Measurements from ENCODE around the gene STPG1. TPM values are rescaled to one million over a fixed set of nuclear protein-coding genes. Genes with fewer than 3 reads are reported as not detected.
A peak's percentile ranks its signal among the peaks of the same experiment; 100 is the strongest.

STPG1 gene
- total and polyA plus RNA-seq, 9 of the 15 experiments (the other 6 are each of a cell fraction or from before 2014, with no cell fraction given): 5.0 to 11.9 (median 8.3) TPM

DNA sequence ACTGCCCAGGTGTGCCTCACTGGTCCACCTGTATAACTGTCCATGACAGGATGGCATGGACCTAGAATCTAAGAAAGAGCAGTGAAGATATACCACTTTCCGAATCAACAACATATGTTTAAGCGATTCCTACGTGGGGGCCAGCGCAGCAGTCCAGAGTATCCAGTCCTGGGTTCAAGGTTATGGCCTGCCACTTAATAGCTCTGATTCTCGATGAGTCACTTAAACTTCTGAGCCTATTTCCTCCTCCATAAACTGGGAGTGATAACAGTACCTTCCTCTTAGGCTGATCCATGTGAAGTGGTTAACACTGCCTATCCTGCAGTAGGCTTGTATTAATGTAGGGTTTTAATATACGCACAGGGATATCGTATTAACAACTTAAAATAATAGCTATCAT is 2.8 kb downstream of the STPG1 start:
- BruUV-seq (replicated peaks): no TSS peak
- H3K4me2 ChIP-seq (ENCODE audit: insufficient read depth, low read length): no peak overlapping the region
- H3K9me3 ChIP-seq (replicated peaks; ENCODE audit: control insufficient read depth, insufficient read depth, low read depth, low read length): no peaks in the 10 kb centered on the region
- H3K9me1 ChIP-seq (ENCODE audit: control insufficient read depth, insufficient read depth, low read length): no peaks in the 10 kb centered on the region
- no peak overlapping the region for H3K9ac ChIP-seq (ENCODE audit: insufficient read depth in 1 of 2, low read depth in 2 of 2, low read length in 2 of 2)
- no peaks in the 10 kb centered on the region for H3K36me3 ChIP-seq (ENCODE audit: control insufficient read depth, insufficient read depth, low read length)
- CTCF ChIA-PET (ENCODE audit: low intra/inter-chr PET ratio): no interaction called here
- H3K27me3 ChIP-seq (ENCODE audit: control insufficient read depth in 2 of 2, insufficient read depth in 2 of 2, low read length in 2 of 2): no peaks in the 10 kb centered on the region
- no peak overlapping the region for H3K4me3 ChIP-seq
- intact Hi-C loops (cut with micrococcal nuclease) (no loop called here), in situ Hi-C loops (cut with MboI) (no loop called here)
- H3K79me2 ChIP-seq (ENCODE audit: control insufficient read depth, insufficient read depth, low read length): peaks cover 9% of the 10 kb centered on the region
- DNase-seq (ENCODE audit: extremely low read depth in 1 of 4, low spot score in 3 of 4) (peak in 1 of 4 experiments; percentile 28), FAIRE-seq (peak; percentile 6), ATAC-seq (no peak)
- H4K20me1 ChIP-seq (replicated peaks; ENCODE audit: control insufficient read depth, insufficient read depth, low read length): no peaks in the 10 kb centered on the region
- POLR2A ChIA-PET: interaction anchor here (0.6 to 1.6 kb wide), 2 partner anchors 12 to 162 kb away, joined by 3 to 5 read pairs; no protein-coding TSS in a partner anchor
- H2AFZ ChIP-seq (ENCODE audit: low read depth, low read length): no peak overlapping the region
- 78% methylated on average over 7 of the region's 7 CpGs for WGBS (ENCODE audit: insufficient coverage, low coverage, missing lambda C conversion rate)
- no peak overlapping the region for H3K27ac ChIP-seq (ENCODE audit: extremely low read depth, low read depth, low read length)
- peaks cover 21 to 23% of the 10 kb centered on the region in 2 experiments for H3K4me1 ChIP-seq (replicated peaks in 1 of 2; ENCODE audit: control insufficient read depth in 2 of 2, insufficient read depth in 2 of 2, low read length in 2 of 2)
- TF ChIP-seq, protein P1, sequence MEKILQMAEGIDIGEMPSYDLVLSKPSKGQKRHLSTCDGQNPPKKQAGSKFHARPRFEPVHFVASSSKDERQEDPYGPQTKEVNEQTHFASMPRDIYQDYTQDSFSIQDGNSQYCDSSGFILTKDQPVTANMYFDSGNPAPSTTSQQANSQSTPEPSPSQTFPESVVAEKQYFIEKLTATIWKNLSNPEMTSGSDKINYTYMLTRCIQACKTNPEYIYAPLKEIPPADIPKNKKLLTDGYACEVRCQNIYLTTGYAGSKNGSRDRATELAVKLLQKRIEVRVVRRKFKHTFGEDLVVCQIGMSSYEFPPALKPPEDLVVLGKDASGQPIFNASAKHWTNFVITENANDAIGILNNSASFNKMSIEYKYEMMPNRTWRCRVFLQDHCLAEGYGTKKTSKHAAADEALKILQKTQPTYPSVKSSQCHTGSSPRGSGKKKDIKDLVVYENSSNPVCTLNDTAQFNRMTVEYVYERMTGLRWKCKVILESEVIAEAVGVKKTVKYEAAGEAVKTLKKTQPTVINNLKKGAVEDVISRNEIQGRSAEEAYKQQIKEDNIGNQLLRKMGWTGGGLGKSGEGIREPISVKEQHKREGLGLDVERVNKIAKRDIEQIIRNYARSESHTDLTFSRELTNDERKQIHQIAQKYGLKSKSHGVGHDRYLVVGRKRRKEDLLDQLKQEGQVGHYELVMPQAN (IDR thresholded peaks at IDR 0.05; ENCODE audit: borderline replicate concordance): no peak
- no peak for TF ChIP-seq MTA2 (IDR thresholded peaks at IDR 0.05; ENCODE audit: low read depth)
- TF ChIP-seq ZNF134 (CRISPR knock-in tag; conservative IDR thresholded peaks at IDR 0.05): no peak
- no peak for TF ChIP-seq ZBTB17 (CRISPR knock-in tag; IDR thresholded peaks at IDR 0.05)
- TF ChIP-seq, protein P2, sequence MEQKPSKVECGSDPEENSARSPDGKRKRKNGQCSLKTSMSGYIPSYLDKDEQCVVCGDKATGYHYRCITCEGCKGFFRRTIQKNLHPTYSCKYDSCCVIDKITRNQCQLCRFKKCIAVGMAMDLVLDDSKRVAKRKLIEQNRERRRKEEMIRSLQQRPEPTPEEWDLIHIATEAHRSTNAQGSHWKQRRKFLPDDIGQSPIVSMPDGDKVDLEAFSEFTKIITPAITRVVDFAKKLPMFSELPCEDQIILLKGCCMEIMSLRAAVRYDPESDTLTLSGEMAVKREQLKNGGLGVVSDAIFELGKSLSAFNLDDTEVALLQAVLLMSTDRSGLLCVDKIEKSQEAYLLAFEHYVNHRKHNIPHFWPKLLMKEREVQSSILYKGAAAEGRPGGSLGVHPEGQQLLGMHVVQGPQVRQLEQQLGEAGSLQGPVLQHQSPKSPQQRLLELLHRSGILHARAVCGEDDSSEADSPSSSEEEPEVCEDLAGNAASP (IDR thresholded peaks at IDR 0.05): no peak
- TF ChIP-seq ZNF589 (CRISPR knock-in tag; IDR thresholded peaks at IDR 0.05; ENCODE audit: low read depth): no peak
- TF ChIP-seq NR2C1 (IDR thresholded peaks at IDR 0.05): no peak
- no peak for TF ChIP-seq NR2C1 (tag; IDR thresholded peaks at IDR 0.05)
- 0 out of 4 replicates have a peak, but pooled peaks of 1 of the 2 experiments have one; percentile 8 for TF ChIP-seq KDM1A (IDR thresholded peaks at IDR 0.05)
- peak; percentile 33; the same call in 1 of the 2 replicates for TF ChIP-seq JUND (IDR thresholded peaks at IDR 0.05; ENCODE audit: borderline replicate concordance, low read depth, low read length)
- no peak for TF ChIP-seq JUND (tag; IDR thresholded peaks at IDR 0.05; ENCODE audit: borderline replicate concordance, low read depth, low read length)
- no peak for TF ChIP-seq PRPF4 (IDR thresholded peaks at IDR 0.05; ENCODE audit: insufficient read depth, low read depth, low read length, poor library complexity, severe bottlenecking)
- TF ChIP-seq POLR2B (IDR thresholded peaks at IDR 0.05; ENCODE audit: low read depth, partially characterized antibody): no peak
- TF ChIP-seq PTBP1 (IDR thresholded peaks at IDR 0.05; ENCODE audit: low read depth, low read length): no peak
- no peak for TF ChIP-seq ZNF324 (CRISPR knock-in tag; IDR thresholded peaks at IDR 0.05)
- peak; percentile 9 for TF ChIP-seq DACH1 (IDR thresholded peaks at IDR 0.05; ENCODE audit: partially characterized antibody)
- TF ChIP-seq, protein P3, sequence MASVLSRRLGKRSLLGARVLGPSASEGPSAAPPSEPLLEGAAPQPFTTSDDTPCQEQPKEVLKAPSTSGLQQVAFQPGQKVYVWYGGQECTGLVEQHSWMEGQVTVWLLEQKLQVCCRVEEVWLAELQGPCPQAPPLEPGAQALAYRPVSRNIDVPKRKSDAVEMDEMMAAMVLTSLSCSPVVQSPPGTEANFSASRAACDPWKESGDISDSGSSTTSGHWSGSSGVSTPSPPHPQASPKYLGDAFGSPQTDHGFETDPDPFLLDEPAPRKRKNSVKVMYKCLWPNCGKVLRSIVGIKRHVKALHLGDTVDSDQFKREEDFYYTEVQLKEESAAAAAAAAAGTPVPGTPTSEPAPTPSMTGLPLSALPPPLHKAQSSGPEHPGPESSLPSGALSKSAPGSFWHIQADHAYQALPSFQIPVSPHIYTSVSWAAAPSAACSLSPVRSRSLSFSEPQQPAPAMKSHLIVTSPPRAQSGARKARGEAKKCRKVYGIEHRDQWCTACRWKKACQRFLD (CRISPR knock-in tag; IDR thresholded peaks at IDR 0.05): no peak
- TF ChIP-seq ARHGAP35 (IDR thresholded peaks at IDR 0.05; ENCODE audit: partially characterized antibody): no peak
- no peak for TF ChIP-seq HNRNPL (IDR thresholded peaks at IDR 0.05; ENCODE audit: low read depth, low read length)
- TF ChIP-seq, protein P4, sequence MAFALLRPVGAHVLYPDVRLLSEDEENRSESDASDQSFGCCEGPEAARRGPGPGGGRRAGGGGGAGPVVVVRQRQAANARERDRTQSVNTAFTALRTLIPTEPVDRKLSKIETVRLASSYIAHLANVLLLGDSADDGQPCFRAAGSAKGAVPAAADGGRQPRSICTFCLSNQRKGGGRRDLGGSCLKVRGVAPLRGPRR (CRISPR knock-in tag; IDR thresholded peaks at IDR 0.05): no peak
- no peak for TF ChIP-seq SMARCA4 (IDR thresholded peaks at IDR 0.05)
